NCI-H146 treated with DMSO at 0.1 percent for 48 hours (cell line): Measurements from ENCODE around the gene STYXL2.

Experiments
- DNase-seq: peaks from one replicate; lab custom pipeline; 2025; ENCODE audit not compliant: unreplicated experiment; lab: John Stamatoyannopoulos, UW

The STYXL2 gene

DNA sequence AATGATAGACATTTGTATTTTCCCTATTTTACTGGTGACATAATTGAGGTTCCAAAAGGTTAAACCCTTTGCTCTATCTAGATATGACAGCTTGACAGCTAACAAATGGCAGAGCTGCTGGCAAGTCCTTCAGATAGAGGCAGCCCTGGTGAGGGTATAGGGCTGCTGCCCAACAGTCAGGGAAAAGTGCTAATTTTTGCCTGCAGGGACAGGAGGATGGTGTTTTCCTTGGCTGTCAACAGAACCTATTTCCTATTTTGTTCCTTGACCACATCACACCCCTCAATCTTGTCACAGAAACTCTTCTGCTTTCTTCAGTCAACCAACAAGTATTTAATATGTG, 16.0 kb upstream of the STYXL2 start:
- DNase-seq = no peak

DNA sequence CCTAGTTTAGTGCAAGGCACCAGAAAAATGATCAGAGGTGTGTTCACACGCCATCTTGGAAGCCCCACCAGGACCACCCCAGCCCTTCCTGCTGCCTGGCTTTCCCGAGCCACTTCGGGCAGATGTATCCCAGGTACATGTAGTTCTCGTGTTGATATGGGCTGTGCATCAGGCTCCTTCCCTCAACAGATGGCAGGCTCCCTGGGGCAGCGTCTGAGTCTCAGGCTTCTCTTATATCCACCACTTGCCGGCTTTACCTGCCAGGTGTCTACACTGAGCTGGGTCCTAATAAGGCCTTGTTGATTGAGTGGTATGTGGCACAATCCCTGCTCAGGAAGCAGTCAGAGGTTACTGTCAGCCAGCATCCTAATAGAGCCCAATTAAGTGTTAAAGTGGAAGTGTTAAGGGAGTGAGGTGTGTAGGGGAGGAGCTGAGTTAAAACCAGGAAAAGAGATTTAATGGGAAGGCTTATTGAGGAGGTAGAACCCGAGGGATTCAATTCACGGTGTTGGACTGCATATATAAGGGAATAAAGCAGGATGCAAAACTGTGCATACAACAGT, 12.2 kb upstream of the STYXL2 start:
- peak; percentile 32 for DNase-seq

DNA sequence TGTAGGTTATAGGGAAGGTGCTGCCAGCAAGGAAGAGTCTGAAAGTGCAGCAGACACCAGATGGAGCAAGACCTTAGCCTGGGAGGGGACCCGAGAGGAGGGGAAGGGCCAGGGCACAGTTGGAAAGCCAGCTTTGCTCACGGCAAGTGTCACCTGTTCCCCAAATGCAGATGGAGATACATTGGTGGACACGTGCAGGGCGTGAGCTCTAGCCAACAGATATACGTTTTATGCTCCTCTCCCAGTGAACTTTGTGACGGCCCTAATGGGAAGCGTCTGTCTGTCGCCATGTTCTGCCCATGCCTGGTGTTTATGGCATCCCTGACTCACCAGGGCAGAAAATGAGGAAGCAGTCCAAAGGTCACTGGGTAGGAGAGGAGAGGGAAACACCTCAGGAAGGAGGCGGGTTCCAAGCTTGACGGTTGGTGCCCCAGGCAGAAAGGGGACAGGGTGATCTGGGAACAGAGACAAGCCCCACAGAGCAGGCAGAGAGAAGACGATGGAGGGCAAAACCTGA, 11.3 kb upstream of the STYXL2 start:
- peak; percentile 40 for DNase-seq

DNA sequence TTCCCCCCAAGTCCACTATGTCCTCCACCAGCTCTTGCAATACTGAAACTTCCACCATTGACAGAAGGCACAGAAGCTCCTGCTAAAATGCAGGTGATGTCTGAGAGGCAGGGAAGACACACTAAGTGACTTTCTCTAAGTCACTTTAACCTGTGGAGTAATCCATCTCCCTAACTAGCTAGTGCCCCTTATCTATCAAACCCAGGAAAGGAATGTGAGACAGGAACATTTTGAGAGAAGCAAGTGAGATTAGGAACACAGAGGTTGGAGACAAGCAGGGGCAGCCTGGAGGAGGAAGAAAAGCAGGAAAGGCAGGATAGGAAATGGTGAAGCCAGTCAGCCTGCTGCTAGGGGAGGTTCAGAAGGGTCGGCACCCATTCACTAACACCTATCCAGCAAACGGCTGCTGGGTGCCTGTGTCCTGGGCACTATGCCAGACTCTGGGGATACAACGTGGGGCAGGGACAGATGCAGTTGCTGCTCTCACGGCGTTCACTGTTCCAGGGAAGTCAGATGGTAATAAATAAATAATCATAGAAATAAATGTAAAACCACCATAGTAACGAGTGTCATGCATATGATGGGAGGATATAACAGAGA, 10.7 kb upstream of the STYXL2 start:
- DNase-seq = no peak

DNA sequence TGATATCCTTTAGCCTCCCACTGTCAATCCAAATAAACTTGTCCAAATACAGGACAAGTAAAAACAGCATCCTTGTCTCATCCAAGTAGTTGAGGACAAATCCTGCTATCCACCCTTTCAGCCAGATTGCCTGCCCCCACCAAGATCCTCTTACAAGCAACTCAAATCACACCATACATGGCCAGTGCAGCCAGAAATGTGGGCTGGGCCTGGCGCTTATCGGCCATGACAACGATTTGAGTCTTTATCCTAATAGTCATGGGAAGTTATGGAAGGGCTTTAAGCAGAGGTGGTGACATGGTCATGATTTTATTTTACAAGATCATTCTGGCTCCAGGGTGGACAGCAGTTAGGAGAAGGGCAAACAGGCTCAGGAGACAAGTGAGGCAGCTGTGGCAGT, 10.0 kb upstream of the STYXL2 start:
- no peak for DNase-seq

DNA sequence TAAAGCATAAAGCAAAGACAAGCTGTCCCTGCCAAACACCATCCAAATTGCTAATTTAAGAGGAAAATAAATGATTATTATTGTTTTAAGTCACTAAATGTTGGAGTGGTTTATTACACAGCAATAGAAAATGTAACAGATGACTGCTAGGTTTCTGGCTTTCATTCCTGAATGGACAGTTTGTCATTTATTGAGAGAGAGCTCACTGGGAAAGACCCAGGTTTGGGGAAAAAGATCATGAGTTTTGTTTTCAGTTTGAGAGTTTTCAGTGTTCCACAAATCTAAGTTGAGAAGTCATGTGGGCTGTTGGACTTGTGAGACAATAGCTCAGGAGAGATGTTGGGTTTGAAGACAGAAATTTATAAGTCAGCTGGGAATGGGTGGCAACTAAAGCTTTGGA, 9.1 kb upstream of the STYXL2 start:
- no peak for DNase-seq

DNA sequence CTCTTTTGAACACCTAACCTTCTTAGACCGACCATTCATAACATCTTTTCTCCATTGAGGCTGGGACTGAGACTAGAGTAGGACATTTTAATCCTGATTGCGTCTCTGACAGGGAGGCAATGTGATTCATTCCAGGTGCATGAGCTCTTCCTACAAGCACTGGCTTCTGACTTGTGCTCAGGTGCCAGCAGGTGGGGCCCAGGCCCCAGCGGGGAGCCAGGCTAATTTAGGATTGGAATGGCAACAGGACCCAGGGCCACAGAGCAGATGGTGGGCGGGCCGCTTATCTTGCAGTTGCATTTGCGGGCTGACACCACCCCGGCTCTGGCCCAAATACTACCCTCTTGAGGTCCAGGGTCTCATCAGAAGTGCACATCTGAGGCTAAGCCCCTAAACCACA, 7.8 kb upstream of the STYXL2 start:
- DNase-seq = peak; percentile 62

DNA sequence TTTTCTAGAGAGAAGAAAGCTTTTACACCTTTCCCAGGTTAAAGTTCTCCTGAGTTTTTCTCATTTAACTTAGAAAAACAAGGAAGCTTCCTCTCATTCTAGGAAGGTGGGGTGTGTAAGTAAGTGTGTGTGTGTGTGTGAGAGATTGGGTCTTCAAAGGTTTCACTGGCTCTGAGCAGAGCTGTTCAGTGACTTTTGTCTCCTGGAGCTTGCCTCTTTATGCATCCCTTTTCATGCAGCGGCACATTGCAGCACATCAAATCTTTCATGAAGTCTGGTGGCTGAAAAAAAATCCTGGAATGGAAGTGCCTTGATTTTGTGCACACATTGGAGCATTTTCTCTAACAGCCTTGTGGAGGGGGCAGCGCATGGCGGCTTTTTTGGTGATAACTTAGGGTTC, 7.1 kb upstream of the STYXL2 start:
- DNase-seq = no peak

DNA sequence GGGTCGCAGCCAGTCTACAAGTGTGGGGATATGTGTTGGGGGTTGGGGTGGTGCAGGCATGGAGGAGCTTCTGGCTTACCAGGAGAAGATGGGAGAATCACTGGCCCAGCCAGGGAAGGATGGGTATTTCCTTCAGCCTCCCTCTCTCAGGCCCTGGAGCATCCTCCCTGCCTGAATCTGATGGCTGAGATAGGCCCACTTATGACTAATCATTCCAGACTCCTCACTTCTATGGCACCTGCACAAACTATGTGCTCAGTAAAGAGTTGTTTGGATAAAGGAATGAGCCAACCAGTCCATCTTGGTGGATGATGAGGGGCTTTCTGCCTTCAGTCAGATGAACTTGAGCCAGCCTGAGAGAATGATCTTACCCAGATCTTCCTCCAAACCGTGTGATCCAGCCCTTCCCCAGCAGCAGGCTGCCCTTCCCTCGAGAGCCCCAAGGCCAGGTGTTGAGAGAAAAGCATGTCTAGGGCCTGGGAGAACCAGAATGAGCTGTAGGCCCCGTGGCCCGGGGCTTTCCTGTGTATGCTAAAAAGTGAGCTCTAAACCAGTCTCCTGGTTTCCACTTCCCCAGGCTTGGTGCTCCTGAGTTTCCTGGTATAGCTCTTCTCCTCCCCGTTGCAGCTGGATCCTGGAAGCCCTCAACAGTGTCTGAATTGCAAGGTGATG, 5.0 kb upstream of the STYXL2 start:
- DNase-seq = no peak

DNA sequence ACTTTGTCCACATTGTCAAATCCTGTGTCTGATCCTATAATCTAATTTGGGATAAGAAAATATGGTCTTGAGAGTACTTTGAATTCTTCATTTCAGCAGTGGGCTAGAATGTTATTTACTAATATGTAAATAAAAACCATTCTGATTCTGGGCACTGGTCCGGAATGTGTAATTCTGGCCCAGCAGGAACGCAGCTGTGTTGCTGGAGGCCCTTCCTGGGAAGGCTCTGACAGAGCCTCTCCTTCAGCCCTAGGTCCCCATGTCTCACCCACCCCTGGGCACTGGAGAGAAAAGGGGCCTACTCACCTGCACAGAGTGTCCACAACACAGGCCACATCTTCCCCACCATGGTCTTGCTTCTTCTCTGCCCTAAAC, 3.9 kb upstream of the STYXL2 start:
- no peak for DNase-seq

DNA sequence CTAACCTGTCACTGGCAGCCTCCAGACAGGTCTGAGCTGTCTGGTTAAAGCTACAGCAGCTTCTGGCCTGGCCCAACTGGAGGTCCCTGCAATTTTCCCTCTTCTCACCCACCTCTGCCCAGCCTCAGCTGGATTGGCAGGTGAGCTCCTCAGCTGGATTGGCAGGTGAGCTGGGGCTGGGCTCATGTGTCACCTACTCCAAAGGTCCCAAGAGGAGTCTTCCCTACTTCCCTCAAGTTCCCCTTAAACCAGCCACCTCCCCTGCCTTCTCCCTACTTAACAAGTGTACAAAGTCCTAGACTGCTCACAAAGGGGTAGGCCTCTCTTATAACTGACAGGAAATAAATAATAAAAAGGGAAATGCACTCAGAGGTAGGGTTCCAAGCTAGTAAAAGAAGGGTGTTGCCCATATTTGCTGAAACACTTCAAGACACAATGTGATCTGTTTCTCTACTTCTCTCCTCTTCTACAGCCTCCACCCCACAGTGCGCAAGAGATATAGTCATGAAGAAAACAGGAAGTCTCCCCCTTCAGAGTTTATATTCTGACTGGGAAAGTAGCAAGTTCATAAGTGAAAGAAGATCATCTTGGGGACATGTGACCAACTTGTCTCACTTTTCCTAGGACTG, 3.4 kb upstream of the STYXL2 start, which contains the start of gene GPA33:
GPA33 (minus strand) TSS at position 64 of the 629 bp plus-strand sequence. CDS start 90 bp downstream, outside the sequence.
- no peak for DNase-seq

DNA sequence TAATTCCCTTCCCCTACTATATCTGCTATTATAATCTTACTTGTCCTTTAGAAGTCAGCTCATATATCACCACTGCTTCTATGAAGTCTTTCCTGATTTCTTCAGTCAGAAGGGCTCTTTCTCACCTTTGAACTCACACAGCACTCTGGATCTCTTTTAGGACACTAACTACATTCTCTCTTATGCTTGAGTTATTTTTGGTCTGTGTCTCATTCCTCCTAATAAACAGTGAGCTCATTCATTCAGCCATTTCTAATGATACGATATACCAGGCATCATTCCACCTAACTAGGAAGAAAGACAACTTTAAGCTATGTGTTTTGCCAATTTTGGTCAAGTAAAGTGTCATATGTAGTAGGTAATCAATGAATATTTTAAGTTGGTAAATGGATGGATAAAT, 1.2 kb upstream of the STYXL2 start:
- DNase-seq = no peak

DNA sequence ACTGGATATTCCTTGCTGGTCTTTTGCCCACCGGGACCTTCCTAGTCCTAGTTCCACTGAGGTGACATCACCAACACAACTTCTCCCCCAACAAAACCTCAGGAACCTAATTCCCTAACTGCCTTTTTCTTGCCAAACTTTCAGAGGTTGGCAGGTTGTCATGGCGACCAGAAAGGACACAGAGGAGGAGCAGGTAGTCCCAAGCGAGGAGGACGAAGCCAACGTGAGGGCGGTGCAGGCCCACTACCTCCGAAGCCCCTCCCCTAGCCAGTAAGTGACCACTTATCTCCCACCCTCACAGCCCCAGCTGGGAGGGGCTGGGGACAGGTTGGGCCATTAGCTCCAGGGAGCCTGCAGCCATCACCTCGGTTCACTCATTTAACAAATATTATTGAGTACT, 815 bp downstream of the STYXL2 start:
- DNase-seq = no peak

DNA sequence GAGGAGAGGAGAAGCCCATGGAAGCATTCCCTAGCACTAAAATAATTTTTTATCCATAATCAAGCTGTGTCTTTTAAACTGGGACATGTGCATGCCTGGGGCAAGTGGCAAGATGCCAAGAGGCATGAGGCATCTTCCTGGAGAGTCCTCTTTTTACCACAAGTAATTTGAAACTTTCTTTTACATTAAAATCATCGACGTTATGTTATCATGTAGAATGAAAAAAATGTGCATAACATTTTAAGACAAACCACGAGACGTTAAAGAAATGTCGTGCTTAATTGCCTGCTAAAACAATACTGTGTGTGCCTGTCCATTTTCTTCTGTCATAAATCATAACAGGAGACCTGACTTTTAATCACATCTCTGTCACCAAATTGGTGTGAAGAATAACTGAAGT, 1.5 kb downstream of the STYXL2 start:
- DNase-seq = peak; percentile 40

DNA sequence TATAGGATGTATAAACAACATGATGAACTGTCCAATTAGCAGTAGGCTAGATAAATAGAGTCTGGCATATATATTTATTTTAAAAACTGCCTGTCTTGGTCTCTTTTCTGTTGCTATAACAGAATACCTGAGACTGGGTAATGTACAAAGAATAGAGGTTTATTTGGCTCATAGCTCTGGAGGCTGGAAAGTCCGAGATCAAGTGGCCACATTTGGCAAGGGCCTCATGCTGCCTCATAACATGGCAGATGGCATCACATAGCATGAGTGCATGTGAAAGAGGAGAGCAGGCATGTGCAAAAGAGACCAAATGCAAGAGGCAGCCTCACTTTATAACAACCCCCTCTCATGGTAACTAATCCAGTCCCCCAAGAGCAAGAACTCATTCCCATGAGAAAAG, 6.0 kb downstream of the STYXL2 start:
- DNase-seq = no peak

DNA sequence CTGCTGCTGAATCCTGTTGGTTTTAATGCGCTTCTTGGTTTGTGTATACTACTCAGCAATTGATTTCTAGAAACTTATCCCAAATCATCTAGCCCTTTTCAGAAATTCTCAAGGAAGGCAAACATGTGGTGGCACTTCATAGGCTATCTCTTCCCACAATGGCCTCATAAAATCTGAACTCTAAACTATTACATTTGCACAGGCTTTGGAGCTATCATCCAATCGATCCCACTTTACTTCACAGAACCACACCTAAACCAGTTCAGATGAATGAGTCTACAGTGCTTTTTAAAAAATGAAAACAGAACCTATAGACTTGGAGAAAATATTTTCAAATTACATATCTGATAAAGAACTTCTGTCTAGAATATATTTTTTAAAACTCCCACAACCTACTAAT, 6.9 kb downstream of the STYXL2 start:
- no peak for DNase-seq

DNA sequence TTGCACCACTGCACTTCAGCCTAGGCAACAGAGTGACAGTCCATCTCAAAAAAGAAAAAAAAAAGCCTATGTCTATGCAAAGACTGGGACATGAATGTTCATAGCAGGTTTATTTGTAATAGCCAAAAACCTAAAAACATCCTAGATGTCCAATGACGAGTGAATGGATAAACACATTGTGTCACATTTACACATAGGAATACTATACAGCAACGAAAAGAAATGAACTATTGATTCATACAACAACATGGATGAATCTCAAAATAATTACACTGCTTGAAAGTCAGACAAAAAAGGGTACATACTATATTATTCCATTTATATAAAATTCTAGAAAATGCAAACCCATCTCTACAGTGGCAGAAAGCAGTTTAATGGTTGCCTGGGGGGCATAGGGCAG, 7.9 kb downstream of the STYXL2 start:
- no peak for DNase-seq

DNA sequence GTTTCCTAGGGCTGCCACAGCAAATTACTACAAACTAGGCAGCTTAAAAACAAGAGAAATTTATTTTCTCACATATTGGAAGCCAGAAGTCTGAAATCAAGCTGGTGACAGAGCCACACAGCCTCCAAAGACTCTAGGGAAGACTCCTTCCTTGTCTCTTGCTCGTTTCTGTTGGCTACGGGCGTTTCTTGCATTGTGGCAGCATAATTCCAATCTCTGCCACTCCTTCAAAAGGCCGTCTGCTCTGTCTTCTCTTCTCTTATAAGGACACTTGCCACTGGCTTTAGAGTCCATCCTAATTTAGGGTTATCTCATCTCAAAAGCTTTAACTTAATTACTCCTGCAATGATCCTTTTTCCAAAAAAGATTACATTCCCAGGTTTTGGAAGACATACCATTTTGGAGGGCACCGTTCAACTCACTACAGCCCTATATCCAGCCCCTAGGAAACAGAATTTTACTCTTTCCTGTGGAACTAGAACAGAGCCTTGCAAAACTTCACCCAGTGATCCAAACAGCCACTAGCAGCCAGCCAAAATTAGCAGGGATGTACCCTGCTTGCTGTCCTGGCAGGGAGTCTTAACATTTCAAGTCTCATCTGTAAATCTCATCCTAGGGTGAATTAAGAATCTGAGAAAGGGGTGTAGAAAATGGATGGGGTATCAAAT, 9.2 kb downstream of the STYXL2 start:
- DNase-seq = no peak

DNA sequence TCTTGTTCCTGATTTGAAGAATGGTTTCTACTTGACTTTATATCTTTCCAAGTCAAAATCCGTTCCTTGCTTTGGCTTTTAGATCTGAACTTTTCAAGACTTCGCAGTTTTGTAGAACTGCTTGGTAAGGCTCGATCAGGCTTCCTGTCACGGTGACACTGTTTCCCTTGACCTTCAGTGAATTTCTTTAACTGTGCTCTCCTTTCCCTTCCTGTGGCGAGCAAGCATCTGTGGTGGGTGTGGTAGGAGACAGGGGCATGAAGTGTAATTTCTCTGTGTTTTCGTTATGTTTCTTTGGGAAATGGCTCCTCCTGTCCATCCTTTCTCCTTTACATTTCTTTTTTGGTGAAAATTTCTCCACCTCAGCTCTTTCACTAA, 10.4 kb downstream of the STYXL2 start:
- DNase-seq = no peak

DNA sequence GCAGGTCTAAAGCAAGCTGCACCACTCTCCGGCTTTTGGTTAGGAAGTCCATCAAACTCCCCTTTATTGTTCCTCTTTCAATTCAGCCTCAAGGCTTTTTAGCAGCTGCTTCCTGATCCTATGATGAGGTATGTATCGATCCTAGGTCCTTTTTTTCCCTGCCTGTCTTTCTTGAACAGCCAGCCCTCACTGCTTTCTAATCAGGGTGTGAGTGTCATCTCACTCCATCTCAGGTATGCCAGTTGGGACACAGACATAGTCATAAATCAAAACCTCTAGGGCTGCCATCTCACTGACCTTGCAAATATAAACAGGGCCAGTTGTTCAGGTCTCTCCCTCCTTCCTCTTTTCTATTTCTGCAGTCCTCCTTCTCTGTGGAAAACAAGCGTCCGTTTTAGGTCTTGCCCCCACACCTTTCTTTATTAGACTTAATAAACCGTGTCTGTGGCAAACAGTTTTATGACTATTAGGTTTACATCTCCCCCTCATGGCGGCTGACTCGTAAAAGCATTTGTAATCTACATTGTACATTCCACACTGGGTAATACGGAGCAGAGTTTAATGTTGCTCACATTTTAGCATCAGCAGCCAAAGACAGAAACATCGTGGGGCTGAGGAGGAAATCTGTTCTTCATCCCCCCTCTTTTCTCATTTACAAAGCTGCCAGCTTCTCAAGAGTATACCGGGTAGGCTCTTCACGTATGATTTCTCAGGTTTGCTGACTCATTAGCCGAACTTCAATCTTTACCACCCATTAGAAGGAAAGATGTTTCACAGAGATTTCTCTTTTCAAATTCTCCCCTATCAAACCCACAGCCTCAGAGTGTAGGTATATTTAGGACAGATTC, 11.6 kb downstream of the STYXL2 start:
- peak; percentile 95 for DNase-seq

DNA sequence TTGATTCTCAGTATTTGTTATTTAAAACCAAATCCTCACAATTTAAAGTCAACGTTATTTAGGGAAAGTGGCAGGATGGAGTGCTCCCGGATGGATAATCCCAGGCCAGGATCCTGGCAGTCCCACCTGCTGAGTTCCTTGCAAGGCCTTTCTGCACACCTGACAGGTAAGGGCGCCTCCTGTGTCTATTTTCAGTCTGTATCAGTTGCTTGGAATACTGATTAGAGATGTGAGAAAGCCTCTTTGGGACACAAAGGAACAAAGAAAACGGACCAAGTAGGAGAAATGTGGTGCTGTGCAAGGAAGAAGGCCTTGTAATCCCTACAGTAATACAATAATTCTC, 12.2 kb downstream of the STYXL2 start:
- DNase-seq = peak; percentile 57
